NCI-H226 (cell line): Measurements from ENCODE around the gene PTPN4.
"Not testable (repeated sequence)": the region's sequence is repeated elsewhere in the genome, so short reads cannot be mapped to it uniquely, and the experiment has no call there.

Experiments used
- DNase-seq: peaks from one replicate; pipeline ENCODE4 v3.0.0-alpha.2; 2015

The PTPN4 gene

GRCh38 chr2:119958670-119959268 is 199.0 kb downstream of the PTPN4 start:
- peak; percentile 77 for DNase-seq

- peak; percentile 9 for DNase-seq
These were observed 201.1 kb downstream of the PTPN4 start for GRCh38 chr2:119960821-119961220.

- DNase-seq = no peak
These were observed 222.2 kb downstream of the PTPN4 start for GRCh38 chr2:119981896-119982295.

GRCh38 chr2:119982506-119982905 is 222.8 kb downstream of the PTPN4 start:
- DNase-seq = no peak

DNA sequence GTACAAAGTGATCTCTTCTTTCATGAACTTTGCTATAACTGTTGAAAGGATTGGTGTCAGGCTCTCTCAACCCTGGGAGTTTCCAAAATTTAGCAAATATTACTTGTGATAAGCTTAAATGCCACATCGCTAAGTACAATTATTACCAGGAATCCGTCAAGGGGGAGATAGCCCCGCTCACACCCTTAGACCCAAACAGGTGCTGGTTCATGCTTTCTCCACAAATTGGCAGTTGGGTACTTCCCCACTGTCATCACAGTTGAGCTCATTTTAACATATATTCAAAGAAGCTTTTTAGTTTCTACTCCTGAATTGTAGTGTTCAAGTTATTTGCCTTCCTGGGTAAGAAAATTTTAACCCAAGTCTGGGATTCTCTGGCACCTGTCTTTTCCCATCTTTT is 223.4 kb downstream of the PTPN4 start:
- DNase-seq = no peak

DNA sequence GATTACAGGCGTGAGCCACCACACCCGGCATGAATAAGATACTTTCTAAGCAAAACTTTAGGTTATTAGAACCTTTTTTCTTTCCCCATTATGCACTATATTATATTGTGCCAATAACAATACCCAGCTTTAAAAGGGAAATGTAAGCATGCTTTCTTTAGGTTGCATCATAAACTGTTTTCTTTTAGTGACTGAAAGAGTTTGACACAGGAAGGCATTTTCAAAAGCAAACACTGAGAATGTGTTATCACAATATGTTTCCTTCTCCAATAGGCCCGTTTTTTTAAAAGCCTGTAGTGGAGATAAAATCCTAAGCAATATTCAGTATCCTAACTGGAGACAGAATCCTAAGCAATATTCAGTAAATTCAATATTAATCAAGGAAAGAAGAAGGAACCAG is 236.4 kb downstream of the PTPN4 start:
- no peak for DNase-seq

DNA sequence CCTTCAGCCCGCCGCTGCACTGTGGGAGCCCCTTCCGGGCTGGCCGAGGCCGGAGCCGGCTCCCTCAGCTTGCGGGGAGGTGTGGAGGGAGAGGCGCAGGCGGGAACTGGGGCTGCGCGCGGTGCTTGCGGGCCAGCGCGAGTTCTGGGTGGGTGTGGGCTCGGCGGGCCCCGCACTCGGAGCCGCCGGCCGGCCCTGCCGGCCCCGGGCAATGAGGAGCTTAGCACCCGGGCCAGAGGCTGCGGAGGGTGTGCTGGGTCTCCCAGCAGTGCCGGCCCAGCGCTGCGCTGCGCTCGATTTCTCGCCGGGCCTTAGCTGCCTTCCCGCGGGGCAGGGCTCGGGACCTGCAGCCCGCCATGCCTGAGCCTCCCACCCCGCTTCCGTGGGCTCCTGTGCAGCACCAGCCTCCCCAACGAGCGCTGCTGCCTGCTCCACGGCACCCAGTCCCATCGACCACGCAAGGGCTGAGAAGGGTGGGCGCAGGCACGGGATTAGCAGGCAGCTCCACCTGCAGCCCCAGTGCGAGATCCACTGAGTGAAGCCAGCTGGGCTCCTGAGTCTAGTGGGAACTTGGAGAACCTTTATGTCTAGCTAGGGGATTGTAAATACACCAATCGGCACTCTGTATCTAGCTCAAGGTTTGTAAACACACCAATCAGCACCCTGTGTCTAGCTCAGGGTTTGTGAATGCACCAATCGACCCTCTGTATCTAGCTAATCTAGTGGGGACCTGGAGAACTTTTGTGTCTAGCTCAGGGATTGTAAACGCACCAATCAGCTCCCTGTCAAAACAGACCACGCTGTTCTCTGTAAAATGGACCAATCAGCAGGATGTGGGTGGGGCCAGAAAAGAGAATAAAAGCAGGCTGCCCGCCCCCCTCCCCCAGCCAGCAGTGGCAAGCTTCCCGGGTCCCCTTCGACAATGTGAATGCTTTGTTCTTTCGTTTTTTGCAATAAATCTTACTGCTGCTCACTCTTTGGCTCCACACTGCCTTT is 237.5 kb downstream of the PTPN4 start:
- not testable (repeated sequence) for DNase-seq

DNA sequence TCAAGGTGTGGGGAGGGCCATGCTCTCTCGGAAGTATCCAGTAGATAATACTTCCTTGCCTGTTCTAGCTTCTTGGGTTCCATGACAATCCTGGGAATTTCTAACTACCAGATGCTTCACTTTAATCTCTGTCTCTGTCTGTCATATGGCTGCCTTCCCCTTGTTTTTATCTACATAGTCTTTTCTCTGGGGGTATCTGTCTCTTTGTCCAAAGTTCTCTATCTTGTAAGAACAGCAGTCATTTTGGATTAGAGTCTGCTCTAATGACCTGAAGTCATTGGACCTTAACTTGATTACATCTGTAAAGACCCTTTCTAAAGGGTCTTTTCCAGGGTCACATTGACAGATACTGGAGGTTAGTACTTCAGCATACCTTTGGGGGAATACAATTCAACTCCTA is 241.7 kb downstream of the PTPN4 start:
- DNase-seq = no peak

GRCh38 chr2:120004254-120004653 is 244.5 kb downstream of the PTPN4 start:
- DNase-seq = no peak

- no peak for DNase-seq
These were observed 246.3 kb downstream of the PTPN4 start for GRCh38 chr2:120005834-120006521.

GRCh38 chr2:120007851-120008250 is 248.1 kb downstream of the PTPN4 start:
- no peak for DNase-seq

- no peak for DNase-seq
These were observed 252.6 kb downstream of the PTPN4 start for GRCh38 chr2:120012363-120012762.

DNA sequence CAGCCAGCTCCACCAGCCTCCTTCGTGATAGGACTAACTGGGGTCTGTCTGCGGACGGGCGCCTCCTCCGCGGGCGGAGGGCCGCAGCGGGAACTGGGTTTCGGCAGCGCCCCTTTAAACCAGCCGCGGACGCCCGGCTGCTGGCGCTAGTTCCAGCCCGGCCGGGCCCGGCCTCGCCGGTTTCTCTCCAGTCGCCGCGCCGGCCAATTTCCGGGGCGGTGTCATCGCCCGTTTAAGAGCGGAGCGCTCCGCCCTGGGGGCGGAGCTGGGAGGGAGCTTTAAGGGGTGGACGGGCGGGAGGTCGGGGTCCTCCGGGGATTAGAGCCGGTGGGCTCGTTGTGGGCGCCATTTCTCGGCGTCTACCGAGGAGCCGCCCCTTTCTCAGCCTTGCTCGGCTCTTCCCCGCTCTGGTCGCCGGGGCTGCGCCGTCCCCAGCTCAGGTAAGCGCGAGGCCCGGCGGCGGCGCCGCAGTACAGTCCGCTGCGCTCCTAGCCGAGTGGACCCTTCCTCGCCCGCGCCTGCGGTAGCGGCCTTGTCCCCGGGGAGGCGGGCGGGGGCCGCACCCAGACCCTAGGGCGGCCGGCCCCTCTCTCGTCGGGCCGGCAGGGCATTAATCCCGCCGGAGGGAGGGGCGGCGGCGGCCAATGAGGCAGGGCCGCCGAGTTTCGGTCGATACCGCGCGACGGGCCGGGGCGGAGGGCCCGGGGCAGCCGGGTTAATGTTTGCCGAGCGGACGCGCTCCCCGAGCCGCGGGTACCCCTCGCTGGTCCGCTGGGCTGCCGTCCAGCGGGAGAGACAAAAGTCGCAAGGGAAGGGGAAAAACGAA is 253.3 kb downstream of the PTPN4 start, which contains the start of gene EPB41L5:
TSS of gene EPB41L5 (plus strand) at position 307 of the 826 bp plus-strand sequence. CDS start 6,008 bp downstream, outside the sequence.
- DNase-seq = peak; percentile 89

DNA sequence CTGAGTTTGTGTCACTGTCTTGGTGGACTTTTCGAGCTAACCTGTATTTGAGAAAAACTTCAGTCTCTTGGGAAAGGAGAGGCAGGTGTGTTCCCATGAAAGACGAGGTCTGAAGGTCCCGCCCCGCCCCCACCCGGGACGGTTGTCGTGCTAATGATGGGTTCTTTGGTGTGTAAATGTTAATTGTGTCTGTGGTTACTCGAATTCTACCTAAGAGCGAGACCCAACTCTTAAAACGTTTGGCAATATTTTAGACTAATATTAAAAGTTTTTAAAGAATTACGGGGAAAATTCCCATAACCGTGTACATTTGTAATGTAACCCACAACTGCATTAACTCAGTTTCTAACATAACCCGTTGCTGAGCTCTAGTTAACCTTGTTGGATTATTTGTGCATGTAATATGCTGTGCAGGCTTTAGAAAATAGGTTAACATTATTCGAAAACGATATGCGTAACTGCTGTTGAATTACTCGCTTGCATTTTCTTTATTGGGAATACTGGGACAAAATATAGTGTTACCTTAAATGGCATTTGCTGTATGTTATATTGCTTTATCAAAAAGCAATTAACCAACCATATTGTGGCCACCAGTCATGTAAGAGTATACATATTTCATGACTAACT is 254.0 kb downstream of the PTPN4 start:
- no peak for DNase-seq

DNA sequence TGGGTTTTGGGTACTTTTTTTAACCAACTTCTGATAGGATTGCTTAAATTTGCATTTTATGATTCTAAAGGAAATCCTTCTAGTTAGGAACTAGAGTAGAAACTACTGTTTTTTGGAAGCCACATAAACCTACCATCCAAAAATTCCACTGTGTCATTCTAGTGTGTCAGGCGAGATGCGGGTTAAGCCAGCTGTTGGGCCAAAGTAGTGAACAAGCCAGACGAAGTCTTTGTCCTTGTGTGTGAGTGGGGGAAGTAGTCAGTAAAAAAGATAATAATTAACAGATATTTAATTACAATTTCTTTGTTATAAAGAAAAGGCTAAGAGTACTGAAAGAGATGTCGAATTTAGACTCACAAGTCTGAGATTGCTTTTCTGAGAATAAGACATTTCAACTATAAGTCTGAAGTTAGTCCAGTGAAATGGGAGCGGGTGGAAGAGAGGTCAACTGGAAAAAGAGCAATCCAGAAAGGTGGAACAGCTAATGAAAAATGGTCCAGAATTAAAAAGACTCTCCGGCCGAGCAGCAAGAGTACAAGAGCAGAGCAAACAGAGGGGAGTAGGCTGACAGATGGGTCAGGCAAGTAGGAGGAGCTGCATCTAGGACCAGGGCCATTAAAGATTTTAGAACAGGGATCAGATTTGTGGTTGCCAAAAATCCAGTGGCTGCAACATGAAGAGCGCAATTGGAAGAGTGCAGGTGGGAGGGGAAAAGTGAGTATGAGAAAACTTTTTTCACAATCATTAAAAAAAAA is 254.7 kb downstream of the PTPN4 start:
- no peak for DNase-seq

DNA sequence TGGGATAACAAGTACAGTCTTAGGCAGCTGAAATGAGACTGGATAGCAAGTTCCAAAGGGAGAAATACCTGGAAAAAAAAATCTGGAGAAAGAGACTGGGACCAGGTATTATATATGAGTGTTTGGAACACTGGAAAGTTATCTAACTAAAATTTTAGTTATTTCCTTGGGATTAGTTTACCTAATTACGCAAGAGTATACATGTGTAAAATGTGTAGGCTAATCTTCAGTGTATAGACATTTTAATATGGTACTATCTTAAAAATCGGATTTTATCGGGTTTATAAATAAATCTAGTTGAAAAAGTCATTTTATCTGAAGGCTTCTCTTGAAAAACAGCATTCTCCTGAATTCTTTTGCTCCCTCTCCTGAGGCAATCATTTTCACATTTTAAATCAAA is 257.1 kb downstream of the PTPN4 start:
- DNase-seq = no peak

GRCh38 chr2:120017201-120017600 is 257.5 kb downstream of the PTPN4 start:
- no peak for DNase-seq

GRCh38 chr2:120018549-120018948 is 258.8 kb downstream of the PTPN4 start:
- no peak for DNase-seq

DNA sequence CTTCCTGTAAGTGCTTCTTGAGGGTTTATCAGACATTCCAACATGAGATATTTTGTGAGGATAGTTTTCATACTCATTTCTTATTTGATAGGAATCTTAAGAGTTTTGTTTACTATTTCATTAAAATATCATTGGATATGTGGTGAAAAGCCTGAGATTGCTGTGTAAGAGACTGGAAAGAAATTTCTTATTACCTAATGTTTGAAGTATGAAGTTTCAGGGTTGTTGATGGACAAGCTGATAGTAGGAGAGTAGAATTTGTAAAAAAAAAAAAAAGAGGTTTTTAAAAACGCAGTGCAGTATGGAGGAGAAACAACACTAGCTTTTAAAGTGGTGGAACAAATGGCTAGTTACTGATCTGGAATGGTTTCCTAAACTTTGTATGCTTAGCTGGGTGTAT is 260.8 kb downstream of the PTPN4 start:
- DNase-seq = no peak

GRCh38 chr2:120022505-120022904 is 262.8 kb downstream of the PTPN4 start:
- not testable (repeated sequence) for DNase-seq

DNA sequence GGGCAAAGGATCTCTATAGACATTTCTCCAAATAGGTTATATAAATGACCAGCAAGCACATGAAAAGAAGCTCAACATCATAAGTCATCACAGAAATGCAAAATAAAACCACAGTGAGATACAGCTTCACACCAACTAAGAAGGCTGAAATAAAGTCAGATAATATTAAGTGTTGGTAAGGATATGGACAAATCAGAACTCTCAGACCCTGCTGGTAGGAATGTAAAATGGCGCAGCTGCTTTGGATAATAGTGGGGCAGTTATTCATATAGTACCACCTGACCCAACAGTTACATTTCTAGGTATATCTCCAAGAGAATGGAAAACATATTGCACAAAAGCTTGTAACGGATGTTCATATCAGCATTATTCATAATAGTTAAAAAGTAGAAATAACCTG is 267.2 kb downstream of the PTPN4 start:
- DNase-seq = no peak
